ENCODE measurements around the gene BHMT. TPM values are rescaled to one million over a fixed set of nuclear protein-coding genes. Genes with fewer than 3 reads are reported as not detected.

Gene BHMT
- total and polyA plus RNA-seq, 2 donors (not counting 1 experiment from before 2014, with no cell fraction given): 0.17 TPM; not detected in 1

DNA sequence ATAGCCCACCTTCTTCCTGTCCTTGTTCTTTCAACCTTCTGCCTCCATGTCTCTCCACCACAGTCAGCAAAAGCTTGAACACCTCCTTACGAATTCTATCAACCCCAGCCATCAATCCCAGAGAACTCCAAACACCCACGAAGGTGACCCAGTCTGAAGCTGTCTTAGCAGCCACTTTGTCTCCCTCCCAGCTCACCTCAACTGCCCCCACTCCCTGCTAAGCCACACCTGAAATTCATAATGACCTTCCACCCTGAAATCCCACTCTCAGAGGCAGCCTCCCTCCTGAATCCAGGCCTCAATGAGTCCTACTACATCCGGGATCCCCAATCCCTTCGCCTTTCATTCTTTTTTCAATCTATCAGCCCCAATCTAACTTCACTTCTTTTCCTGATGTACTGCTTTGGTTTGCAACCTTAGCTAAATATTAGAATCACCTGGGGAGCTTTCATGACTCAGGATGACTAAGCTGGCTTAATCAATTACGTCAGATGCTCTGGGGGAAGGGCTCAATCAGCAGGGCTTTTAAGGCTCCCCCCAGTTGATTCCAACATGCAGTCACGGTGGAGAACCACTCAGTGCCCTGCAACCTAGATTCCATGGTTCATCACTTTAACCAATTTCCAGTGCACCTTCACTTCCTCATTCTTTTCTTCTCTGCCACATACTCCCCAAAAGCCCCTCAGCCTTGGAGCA, 32.2 kb downstream of the BHMT start:
- no peaks in the 10 kb centered on the region for H3K4me1 ChIP-seq (ENCODE audit: control insufficient read depth, extremely low read depth, insufficient read depth, low read length)
- H3K4me3 ChIP-seq (replicated peaks in 1 of 4; ENCODE audit: control extremely low read depth in 1 of 4, insufficient read depth in 1 of 4, low read depth in 3 of 4, low read length in 4 of 4): no peak overlapping the region
- H3K79me2 ChIP-seq (ENCODE audit: control insufficient read depth, insufficient read depth, low read length): no peaks in the 10 kb centered on the region
- H3K27ac ChIP-seq (ENCODE audit: insufficient read depth, low read length): no peak overlapping the region
- peak; percentile 5 to 67 for DNase-seq (ENCODE audit: low read depth in 2 of 2)
- no peak overlapping the region for H3K4me2 ChIP-seq (ENCODE audit: extremely low read depth, insufficient read depth, low read length)
- H3K36me3 ChIP-seq (ENCODE audit: control insufficient read depth, insufficient read depth, low read length): no peaks in the 10 kb centered on the region
- H3K9me3 ChIP-seq (ENCODE audit: control insufficient read depth, insufficient read depth, low read depth, low read length): no peaks in the 10 kb centered on the region
- TF ChIP-seq EZH2 (IDR thresholded peaks at IDR 0.05; ENCODE audit: low read length, missing control alignments): no peak
- TF ChIP-seq, protein P1, sequence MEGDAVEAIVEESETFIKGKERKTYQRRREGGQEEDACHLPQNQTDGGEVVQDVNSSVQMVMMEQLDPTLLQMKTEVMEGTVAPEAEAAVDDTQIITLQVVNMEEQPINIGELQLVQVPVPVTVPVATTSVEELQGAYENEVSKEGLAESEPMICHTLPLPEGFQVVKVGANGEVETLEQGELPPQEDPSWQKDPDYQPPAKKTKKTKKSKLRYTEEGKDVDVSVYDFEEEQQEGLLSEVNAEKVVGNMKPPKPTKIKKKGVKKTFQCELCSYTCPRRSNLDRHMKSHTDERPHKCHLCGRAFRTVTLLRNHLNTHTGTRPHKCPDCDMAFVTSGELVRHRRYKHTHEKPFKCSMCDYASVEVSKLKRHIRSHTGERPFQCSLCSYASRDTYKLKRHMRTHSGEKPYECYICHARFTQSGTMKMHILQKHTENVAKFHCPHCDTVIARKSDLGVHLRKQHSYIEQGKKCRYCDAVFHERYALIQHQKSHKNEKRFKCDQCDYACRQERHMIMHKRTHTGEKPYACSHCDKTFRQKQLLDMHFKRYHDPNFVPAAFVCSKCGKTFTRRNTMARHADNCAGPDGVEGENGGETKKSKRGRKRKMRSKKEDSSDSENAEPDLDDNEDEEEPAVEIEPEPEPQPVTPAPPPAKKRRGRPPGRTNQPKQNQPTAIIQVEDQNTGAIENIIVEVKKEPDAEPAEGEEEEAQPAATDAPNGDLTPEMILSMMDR (conservative IDR thresholded peaks at IDR 0.05 in 1 of 2, IDR thresholded peaks at IDR 0.05 in 1 of 2; ENCODE audit: low read depth in 1 of 2, low read length in 2 of 2): no peak
- H3K9ac ChIP-seq (ENCODE audit: insufficient read depth, low read length): no peak overlapping the region
- H3K27me3 ChIP-seq (ENCODE audit: control insufficient read depth, insufficient read depth, low read length): no peaks in the 10 kb centered on the region
- no peak overlapping the region for H2AFZ ChIP-seq (ENCODE audit: low read length)
- no peaks in the 10 kb centered on the region for H4K20me1 ChIP-seq (ENCODE audit: control insufficient read depth, extremely low read depth, insufficient read depth, low read length)

GRCh38 chr5:79147076-79147475, 35.5 kb downstream of the BHMT start:
- H3K36me3 ChIP-seq (ENCODE audit: control insufficient read depth, insufficient read depth, low read length): no peaks in the 10 kb centered on the region
- H4K20me1 ChIP-seq (ENCODE audit: control insufficient read depth, extremely low read depth, insufficient read depth, low read length): no peaks in the 10 kb centered on the region
- H3K27ac ChIP-seq (ENCODE audit: insufficient read depth, low read length): no peak overlapping the region
- no peaks in the 10 kb centered on the region for H3K4me1 ChIP-seq (ENCODE audit: control insufficient read depth, extremely low read depth, insufficient read depth, low read length)
- H3K9ac ChIP-seq (ENCODE audit: insufficient read depth, low read length): no peak overlapping the region
- no peaks in the 10 kb centered on the region for H3K79me2 ChIP-seq (ENCODE audit: control insufficient read depth, insufficient read depth, low read length)
- no peak for DNase-seq (ENCODE audit: low read depth in 2 of 2)
- no peak overlapping the region for H2AFZ ChIP-seq (ENCODE audit: low read length)
- H3K27me3 ChIP-seq (ENCODE audit: control insufficient read depth, insufficient read depth, low read length): no peaks in the 10 kb centered on the region
- H3K9me3 ChIP-seq (ENCODE audit: control insufficient read depth, insufficient read depth, low read depth, low read length): no peaks in the 10 kb centered on the region
- no peak overlapping the region for H3K4me3 ChIP-seq (replicated peaks in 1 of 4; ENCODE audit: control extremely low read depth in 1 of 4, insufficient read depth in 1 of 4, low read depth in 3 of 4, low read length in 4 of 4)
- TF ChIP-seq, protein P1 (conservative IDR thresholded peaks at IDR 0.05 in 1 of 2, IDR thresholded peaks at IDR 0.05 in 1 of 2; ENCODE audit: low read depth in 1 of 2, low read length in 2 of 2): no peak
- TF ChIP-seq EZH2 (IDR thresholded peaks at IDR 0.05; ENCODE audit: low read length, missing control alignments): no peak
- H3K4me2 ChIP-seq (ENCODE audit: extremely low read depth, insufficient read depth, low read length): no peak overlapping the region

GRCh38 chr5:79149433-79149832, 37.8 kb downstream of the BHMT start:
- Histone ChIP-seq H3K4me3 (replicated peaks in 1 of 4; ENCODE audit: control extremely low read depth in 1 of 4, insufficient read depth in 1 of 4, low read depth in 3 of 4, low read length in 4 of 4) (no peak overlapping the region), H3K36me3 (ENCODE audit: control insufficient read depth, insufficient read depth, low read length) (no peaks in the 10 kb centered on the region), H3K27ac (ENCODE audit: insufficient read depth, low read length) (no peak overlapping the region), H2AFZ (ENCODE audit: low read length) (no peak overlapping the region), H3K4me2 (ENCODE audit: extremely low read depth, insufficient read depth, low read length) (no peak overlapping the region), H4K20me1 (ENCODE audit: control insufficient read depth, extremely low read depth, insufficient read depth, low read length) (no peaks in the 10 kb centered on the region), H3K9me3 (ENCODE audit: control insufficient read depth, insufficient read depth, low read depth, low read length) (no peaks in the 10 kb centered on the region), H3K4me1 (ENCODE audit: control insufficient read depth, extremely low read depth, insufficient read depth, low read length) (no peaks in the 10 kb centered on the region), H3K79me2 (ENCODE audit: control insufficient read depth, insufficient read depth, low read length) (no peaks in the 10 kb centered on the region), H3K9ac (ENCODE audit: insufficient read depth, low read length) (no peak overlapping the region), H3K27me3 (ENCODE audit: control insufficient read depth, insufficient read depth, low read length) (no peaks in the 10 kb centered on the region)
- DNase-seq (ENCODE audit: low read depth in 2 of 2): peak; percentile 11 to 51
- TF ChIP-seq, protein P1 (conservative IDR thresholded peaks at IDR 0.05 in 1 of 2, IDR thresholded peaks at IDR 0.05 in 1 of 2; ENCODE audit: low read depth in 1 of 2, low read length in 2 of 2): no peak
- TF ChIP-seq EZH2 (IDR thresholded peaks at IDR 0.05; ENCODE audit: low read length, missing control alignments): no peak

Measured in fibroblast of lung (primary cell).